NAMALWA (cell line): ENCODE data around the gene GALT.

ENCODE experiments used
- DNase-seq: peaks from one replicate; pipeline ENCODE4 v3.0.0-alpha.2; 2015; ENCODE audit warnings: low spot score

The GALT gene

DNA sequence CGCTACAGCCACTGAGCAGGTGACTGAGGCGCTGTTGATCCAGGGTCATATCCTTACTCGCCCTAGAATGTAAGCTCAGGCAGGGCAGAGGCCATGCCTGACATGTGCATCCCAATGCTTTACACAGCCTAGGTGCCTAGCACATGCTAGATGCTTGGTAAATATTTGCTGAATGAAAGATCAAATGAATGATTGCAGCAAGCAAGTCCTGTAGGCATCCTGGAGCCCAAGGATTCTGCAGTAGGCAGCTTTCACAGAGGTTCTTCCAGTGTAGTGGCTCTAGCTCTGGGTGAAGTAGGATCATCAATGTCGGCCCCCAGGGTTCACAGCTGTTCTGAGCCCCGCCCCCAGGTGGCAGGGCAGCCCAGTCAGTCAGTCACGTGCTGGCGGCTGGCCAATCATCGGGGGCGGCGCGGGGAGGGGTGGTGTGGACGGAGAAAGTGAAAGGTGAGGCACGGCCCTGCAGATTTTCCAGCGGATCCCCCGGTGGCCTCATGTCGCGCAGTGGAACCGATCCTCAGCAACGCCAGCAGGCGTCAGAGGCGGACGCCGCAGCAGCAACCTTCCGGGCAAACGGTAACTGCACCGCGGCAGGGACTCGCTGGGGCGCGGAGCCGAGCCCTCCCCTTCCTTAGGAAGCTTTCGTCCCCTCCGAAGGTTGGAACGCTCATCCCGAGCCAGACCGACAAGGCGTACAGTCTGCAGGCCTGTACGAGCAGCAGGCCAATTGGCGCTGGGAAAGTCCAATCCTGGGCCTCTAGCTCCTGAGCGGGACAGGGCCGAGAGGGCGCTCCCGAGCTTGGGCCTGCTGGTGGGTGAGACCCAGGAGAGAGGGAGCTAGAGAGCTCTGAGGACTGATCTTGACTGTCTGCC is at the start of gene GALT:
Gene GALT (plus strand): TSS at position 465 of the 873 bp plus-strand sequence. CDS start 30 bp downstream, at position 495.
- DNase-seq = peak; percentile 95

DNA sequence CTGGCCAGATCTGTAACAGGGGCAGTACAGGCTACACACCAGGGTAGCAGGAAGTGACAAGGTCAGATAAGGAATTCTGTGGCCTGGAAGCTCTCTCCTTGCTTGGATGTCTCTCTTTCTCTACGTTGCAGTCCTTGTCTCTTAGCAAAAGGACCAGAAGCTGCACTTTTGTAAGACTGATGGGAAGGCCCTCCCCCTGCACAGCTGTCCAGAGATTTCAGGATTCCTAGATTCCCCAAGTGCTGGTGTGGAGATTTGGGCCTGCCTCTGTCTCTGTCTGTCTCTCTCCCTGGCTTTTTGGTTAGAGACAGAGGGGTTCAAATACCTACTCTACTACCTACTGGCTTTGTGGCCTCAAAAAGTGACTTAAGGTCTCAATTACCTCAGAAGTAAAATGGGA is 46.9 kb upstream of the GALT start:
- DNase-seq = no peak

GRCh38 chr9:34600908-34601307 is 45.6 kb upstream of the GALT start:
- DNase-seq = no peak

DNA sequence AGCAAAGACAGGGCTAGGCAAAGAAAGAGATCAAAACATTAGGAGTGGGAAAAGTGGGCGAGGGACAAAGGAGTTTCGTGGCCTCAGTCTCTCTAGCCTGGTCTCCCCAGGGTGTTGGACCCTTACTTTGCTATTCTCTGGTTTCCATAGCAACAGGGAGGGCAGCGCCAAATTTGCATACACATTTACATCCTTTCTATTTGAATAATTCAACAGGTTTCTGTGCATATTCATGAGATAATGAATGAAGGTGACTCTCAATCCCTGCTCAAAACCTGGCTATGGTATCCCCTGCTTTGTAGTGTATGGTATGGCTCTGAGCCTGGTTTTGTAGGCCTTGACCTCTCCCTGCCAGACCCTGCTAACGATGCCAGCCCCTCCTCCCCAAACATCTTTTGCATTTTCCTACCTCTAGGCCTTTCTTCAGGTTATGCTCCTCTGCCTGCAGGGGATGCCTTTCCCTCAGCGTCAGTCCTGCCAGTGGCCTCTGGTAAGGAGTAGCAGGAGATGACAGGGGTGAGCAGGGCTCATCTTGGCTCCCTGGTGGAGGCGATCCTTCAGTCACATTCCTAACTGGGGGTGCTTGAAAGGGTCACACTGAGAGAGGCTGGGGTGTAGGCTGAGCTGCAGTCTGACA is 44.4 kb upstream of the GALT start:
- peak; percentile 41 for DNase-seq

DNA sequence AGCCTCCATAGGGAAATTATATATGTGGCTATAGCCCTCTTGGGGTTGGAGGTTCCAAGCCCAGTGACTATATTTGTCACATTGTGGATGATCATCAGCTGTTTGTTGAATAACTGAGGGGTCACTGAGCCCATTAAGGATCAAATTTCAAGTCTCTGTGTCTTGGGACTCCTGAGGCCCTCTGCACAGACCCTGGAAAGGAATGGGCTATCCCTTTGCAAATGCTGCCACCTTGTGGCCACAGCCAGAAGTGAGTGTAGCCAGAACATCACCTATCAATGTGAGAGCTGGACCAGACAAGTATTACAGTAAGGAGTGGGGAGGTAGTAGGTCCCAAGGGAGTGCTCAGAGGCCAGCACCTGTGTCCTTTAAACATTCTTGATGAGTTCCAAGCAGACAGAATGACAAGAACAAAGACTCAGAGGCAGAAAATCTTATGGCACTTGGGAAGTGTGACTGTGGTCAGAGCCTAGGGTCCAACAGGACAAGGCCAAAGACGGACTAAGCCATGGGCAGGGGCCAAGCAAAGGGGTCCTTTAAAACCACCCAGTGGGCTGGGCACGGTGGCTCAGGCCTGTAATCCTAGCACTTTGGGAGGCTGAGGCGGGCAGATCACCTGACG is 42.8 kb upstream of the GALT start:
- DNase-seq = peak; percentile 89

GRCh38 chr9:34606190-34606589 is 40.3 kb upstream of the GALT start:
- DNase-seq = no peak

GRCh38 chr9:34606905-34607304 is 39.6 kb upstream of the GALT start:
- no peak for DNase-seq

GRCh38 chr9:34607331-34607730 is 39.1 kb upstream of the GALT start:
- no peak for DNase-seq

- DNase-seq = no peak
Measured at GRCh38 chr9:34610434-34611206, 35.9 kb upstream of the GALT start.

- DNase-seq = no peak
Measured at GRCh38 chr9:34611251-34611810, 35.1 kb upstream of the GALT start.

DNA sequence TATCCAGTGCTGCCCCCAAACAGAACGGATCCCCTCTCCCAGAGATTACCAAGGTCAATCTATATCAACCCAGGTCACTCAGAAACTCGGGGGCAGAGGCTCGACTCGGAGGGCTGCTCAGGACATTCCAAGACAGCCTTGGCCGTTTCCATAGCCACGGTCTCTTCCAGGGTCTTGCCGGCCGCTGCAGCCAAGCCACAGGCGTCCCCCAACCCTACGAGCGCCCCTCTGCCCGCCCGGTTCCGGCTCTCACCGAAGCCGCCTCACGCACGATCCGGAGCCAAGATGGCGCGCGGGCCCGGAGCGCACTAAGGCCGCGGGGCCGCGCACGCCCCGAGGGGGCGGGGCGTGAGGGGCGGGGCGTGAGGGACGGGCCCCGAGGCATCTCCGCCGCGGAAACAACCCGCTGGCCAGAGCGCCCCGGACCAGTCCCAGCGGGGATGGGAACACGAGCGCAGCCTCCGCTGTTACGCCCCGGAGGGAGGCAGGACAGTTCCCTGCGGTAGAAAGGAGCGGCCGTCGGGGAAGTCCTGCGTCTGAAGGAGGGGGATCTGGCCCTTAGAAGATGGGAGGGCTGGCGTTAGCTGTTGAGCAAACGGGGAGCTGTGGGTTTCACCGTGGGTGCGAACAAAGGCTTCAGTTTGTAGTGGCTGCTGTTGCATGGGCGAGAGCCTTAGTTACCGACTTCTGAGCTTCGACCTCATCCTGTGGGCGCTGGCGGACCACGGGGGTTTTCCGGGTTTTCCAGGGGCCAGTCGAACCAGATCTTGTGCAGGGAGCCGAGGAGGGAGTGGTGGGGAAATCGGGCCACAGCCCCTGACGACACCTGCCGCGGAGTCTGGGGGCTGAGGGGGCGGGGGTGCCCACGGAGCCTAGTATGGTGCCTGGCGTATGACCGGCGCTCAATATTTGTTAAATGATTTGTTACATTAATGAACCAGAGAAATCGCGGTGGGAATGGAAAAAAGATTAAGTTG is 34.4 kb upstream of the GALT start, which contains the start of gene RPP25L:
Gene RPP25L (minus strand): TSS at position 287 of the 977 bp plus-strand sequence. CDS start 801 bp downstream, outside the sequence.
- peak; percentile 87 for DNase-seq

DNA sequence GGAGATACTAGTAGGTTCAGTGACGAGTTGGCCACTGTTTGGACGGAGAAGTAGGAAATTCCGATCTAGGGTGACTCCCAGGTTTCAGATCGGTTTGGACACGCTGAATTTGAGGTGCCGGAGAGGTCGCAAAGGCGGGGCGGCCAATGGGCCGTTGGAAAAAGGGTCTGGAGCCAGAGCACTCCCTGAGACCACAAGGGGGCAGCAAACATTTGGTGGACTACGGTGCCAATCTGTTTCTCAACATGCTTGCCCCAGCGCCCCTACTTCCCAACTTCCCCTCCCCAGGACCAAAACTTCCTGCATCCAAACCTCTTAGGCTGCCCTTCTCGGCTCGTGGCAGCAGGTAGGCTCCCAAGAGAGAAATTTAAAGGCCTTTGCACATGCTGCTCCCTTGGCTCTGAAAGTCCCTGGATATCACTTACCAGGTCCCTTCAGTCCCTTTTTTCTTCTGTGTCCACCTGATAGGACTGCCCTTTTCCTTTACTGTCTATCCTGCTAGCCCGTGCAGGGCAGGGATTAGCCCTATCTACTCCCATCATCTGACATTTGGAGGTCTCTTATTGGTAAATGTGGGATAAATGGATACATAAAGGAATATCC is 33.6 kb upstream of the GALT start:
- peak; percentile 89 for DNase-seq

GRCh38 chr9:34615132-34615531 is 31.3 kb upstream of the GALT start:
- DNase-seq = no peak

DNA sequence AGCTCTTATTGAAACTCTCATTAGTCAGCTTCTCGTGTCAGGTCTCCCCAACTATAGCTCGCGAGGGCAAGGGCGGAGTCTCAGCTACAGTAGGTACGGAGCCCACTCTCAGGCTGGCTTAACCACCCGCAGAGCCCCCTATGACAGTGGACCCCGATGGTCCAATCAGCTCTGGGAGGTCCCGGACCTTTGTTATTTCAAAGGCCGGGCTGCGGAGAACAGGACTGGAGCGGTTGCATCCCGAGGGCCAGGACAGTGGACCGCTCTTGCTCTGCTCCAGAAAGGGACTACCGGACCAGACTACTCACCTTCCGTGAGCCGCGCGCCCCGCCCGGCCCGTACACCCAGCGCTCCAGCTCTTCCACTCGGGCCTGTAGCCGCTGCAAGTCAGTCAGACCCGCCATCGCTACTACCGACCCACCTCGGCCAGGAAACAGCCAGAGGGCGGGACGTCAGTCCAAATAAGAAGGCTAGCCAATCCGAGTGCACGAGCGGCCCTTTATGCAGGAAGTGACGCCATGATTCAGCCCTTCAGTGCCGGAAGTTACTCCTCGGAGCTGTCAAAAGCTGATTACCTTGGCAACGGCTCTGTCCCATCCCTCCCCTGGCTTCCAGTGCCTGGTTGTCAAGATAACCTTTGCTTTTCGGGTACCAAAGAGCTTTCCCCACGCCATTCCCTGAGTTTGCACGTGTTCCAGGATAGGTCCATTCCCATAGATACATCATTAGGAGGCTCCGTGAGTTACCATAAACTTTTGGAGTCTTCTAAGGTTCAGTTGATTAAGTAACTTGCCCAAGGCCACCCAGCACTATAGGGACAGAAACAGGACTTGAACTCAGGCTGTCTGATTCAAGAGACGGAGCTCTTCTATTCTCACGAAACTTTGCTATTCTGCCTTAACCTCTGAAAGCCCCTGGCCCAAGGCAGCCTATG is 26.1 kb upstream of the GALT start, which contains the start of gene DCTN3:
Gene DCTN3 (minus strand): TSS at position 435 of the 934 bp plus-strand sequence. CDS start 31 bp downstream, at position 404.
- peak; percentile 97 for DNase-seq

DNA sequence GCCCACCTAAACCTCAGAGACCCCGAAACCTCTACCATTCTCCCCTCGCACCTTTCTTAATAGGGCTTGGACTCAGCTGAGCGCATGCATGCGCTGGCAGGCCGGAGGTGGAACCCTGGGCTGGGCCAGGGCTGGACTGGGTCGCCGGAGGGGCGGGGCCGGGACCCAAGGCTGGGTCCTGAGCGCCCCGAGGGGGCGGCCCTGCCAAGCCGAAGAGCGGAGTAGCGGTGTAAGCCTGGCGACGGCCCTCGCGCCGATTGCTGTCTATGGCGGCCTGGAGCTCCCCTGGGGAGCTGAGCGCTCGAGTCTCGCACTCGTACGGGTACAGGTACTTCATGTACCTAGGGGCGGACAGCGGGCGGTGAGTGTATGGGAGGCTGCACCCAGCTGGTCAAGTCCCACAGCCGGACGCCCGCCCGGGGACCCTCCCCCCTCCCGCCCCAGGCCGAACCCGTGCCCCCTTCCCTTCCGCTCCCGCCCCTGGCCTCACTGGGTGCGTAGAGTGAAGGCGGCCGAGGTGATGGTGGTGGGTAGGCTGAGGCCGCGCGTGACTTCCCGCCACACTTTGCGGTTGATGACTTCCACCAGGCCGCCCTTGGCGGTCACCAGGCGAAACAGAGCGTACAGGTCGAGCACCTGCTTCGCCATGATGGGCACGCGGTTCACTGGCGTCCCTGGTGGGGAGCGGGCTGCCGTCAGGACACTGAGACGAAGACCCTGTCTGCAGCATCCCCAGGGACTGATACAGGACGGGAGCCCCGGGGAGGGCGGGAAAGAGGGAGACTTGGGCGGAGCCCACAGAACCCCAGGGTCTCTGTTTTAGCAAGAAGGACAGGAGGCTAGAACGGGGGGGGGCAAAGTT is 22.9 kb upstream of the GALT start:
- DNase-seq = no peak

- DNase-seq = no peak
Measured at GRCh38 chr9:34624475-34625185, 21.8 kb upstream of the GALT start.

GRCh38 chr9:34625186-34625486 is 21.3 kb upstream of the GALT start:
- DNase-seq = no peak
